Lung (tissue), 12 donors: ENCODE results near the gene STRN3. TPM values are rescaled to one million over a fixed set of nuclear protein-coding genes. Genes with fewer than 3 reads are reported as not detected.

Source experiments
- ATAC-seq: fragments of 200-7000 bp; cut with Tn5 transposase; one replicate; pipeline ENCODE4 v1.9.1; 2020; ENCODE audit warnings: moderate number of reproducible peaks; ENCODE audit not compliant: insufficient read depth, low FRiP score
- DNase-seq, 3 donors: peaks; one replicate each; pipeline ENCODE4 v3.0.0-alpha.2; 2013 to 2017
- H3K27ac ChIP-seq, 2 donors: one replicate each; pipeline ENCODE4 v1.5.1; 2013; ENCODE audit warnings: mild to moderate bottlenecking in 2 of 2, moderate library complexity in 2 of 2, control low read depth in 1 of 2, inconsistent platforms in 1 of 2, low read depth in 1 of 2, low read length in 1 of 2
- H3K27me3 ChIP-seq, 3 donors: one replicate each; pipeline ENCODE4 v1.5.1; 2013; ENCODE audit warnings: low read length in 2 of 3; ENCODE audit not compliant: control insufficient read depth in 3 of 3, insufficient read depth in 3 of 3
- H3K36me3 ChIP-seq, 4 donors: one replicate each; pipeline ENCODE4 v1.5.1; 2013; ENCODE audit warnings: low read length in 4 of 4, mild to moderate bottlenecking in 1 of 4, moderate library complexity in 1 of 4; ENCODE audit not compliant: control insufficient read depth in 4 of 4, insufficient read depth in 4 of 4
- H3K4me1 ChIP-seq, 5 donors: one replicate each; pipeline ENCODE4 v1.5.1; 2013; ENCODE audit warnings: low read length in 5 of 5, mild to moderate bottlenecking in 2 of 5, moderate library complexity in 1 of 5; ENCODE audit not compliant: control insufficient read depth in 5 of 5, insufficient read depth in 5 of 5
- H3K4me3 ChIP-seq: one replicate; pipeline ENCODE4 v1.5.1; 2013; ENCODE audit warnings: mild to moderate bottlenecking, control low read depth, moderate library complexity
- H3K9ac ChIP-seq, 2 donors: one replicate each; pipeline ENCODE4 v1.5.1; 2013; ENCODE audit warnings: low read length in 2 of 2, control low read depth in 1 of 2; ENCODE audit not compliant: insufficient read depth in 1 of 2
- H3K9me3 ChIP-seq, 4 donors: one replicate each; pipeline ENCODE4 v1.5.1; 2013; ENCODE audit warnings: low read length in 3 of 4, mild to moderate bottlenecking in 1 of 4, moderate library complexity in 1 of 4; ENCODE audit not compliant: control insufficient read depth in 4 of 4, insufficient read depth in 3 of 4
- CTCF ChIP-seq: IDR thresholded peaks from 2 replicates; pipeline ENCODE4 v1.5.1; 2012; ENCODE audit warnings: mild to moderate bottlenecking; ENCODE audit errors: control extremely low read depth, extremely low read depth
- WGBS, 2 donors: extraction: QIAGEN DNeasy Blood & Tissue Kit; methylation state at CpG; one replicate each; pipeline ENCODE4 v1.1.7; 2013; 5-methylcytosine and 5-hydroxymethylcytosine counted together
- polyA plus RNA-seq, 2 donors: library from polyadenylated mRNA; stranded (reverse); fragments of 200-250 nt; gene quantifications; one replicate each; pipeline ENCODE4 v1.2.1, GENCODE V29; 2013
- total RNA-seq, 2 donors: library from RNA; depleted of rRNA in 1 of 2; stranded (reverse); fragments of >200 nt in 1 of 2; gene quantifications; one replicate each; pipeline ENCODE4 v1.2.1, GENCODE V29; 2014 to 2021
- donor health status: control.
- donor health status: control.
- donor health status: Bipolar disorder and iron deficiency.
- donor health status: healthy.
- donor health status: DM: yes; HTN: yes; CAD: no.

The STRN3 gene
- total and polyA plus RNA-seq, 4 donors = 10.6 to 86.8 (median 19.0) TPM

GRCh38 chr14:30874120-30874998 lies 151.8 kb downstream of the STRN3 start, which contains the start of gene COCH:
TSS of gene COCH (plus strand) at chr14:30874559. CDS start at chr14:30874939, 380 bp downstream.
- Histone ChIP-seq H3K27me3 (peaks cover 0 to 51% (median 42%) of the 10 kb centered on the region in 3 donors), H3K4me3 (peak within 1 kb of the TSS; percentile 29), H3K9ac (no peak within 1 kb of the TSS), H3K4me1 (peaks cover 0 to 14% (median 0%) of the 10 kb centered on the region in 5 donors), H3K9me3 (no peaks in the 10 kb centered on the region), H3K27ac (no peak within 1 kb of the TSS), H3K36me3 (no peaks in the 10 kb centered on the region)
- ATAC-seq (peak; percentile 55), DNase-seq (peak; percentile 32 to 45 (median 45))
- no peak for TF ChIP-seq CTCF
- WGBS, 2 donors = 1 to 3% methylated on average over 81 to 99 of the region's 99 CpGs

GRCh38 chr14:30873308-30874119 lies 152.7 kb downstream of the STRN3 start:
- 67 to 75% methylated on average over 20 of the region's 20 CpGs for WGBS, 2 donors
- Histone ChIP-seq H3K27me3 (peaks cover 0 to 51% (median 42%) of the 10 kb centered on the region in 3 donors), H3K4me3 (no peak overlapping the region), H3K4me1 (peaks cover 0 to 14% (median 0%) of the 10 kb centered on the region in 5 donors), H3K36me3 (no peaks in the 10 kb centered on the region), H3K9me3 (no peaks in the 10 kb centered on the region), H3K27ac (no peak overlapping the region), H3K9ac (no peak overlapping the region)
- no peak for TF ChIP-seq CTCF
- DNase-seq (peak in 1 of 3 donors; percentile 13), ATAC-seq (no peak)

- 82 to 97% methylated on average over 1 of the region's 1 CpG for WGBS, 2 donors
- peaks cover 0 to 14% (median 0%) of the 10 kb centered on the region in 5 donors for H3K4me1 ChIP-seq
- H3K36me3 ChIP-seq = no peaks in the 10 kb centered on the region
- peaks cover 0 to 46% (median 41%) of the 10 kb centered on the region in 3 donors for H3K27me3 ChIP-seq
- TF ChIP-seq CTCF = no peak
- DNase-seq (no peak), ATAC-seq (no peak)
- no peak overlapping the region for H3K4me3 ChIP-seq
- H3K27ac ChIP-seq = no peak overlapping the region
- no peaks in the 10 kb centered on the region for H3K9me3 ChIP-seq
- H3K9ac ChIP-seq = no peak overlapping the region
These were observed 153.6 kb downstream of the STRN3 start for GRCh38 chr14:30872602-30873001.
